Measurements from ENCODE around the gene SELENOO.

DNA sequence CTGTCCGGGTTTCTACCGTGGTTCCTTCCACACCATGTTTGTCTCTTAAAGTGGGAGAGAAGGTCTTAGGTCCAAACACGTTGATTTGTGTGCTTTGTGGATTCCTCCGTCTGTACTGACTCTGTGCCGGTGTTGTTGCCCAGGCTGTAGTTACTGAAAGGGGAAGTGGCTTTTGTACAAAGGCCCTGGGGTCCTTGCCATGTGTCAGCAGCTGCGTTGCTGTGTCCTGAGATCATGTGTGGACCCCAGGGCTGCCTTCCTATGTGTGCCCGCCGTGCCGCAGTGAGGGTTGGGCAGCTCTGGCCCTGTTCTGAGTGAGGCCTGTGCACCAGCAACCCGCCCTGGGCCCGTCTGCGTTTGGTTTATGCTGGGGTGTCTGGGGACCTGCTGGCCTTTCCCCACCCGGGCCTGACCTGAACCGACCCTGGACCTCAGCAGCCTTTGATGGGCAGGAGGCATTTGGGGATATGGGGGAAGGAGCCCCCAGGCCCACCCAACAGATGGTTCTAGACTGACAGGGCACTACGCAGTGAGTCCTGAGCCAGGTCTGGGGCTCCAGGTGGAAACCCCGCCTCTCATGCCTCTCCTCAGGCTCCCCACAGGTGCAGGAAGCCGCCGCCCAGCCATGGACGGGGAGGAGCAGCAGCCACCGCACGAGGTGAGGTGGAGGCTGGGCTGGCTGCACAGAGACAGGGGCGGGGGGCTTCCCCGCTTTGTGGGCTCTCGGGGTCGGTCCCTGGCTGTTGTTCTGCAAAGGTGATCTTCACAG, 8.2 kb upstream of the SELENOO start:
- TF ChIP-seq POLR2A (IDR thresholded peaks at IDR 0.05; ENCODE audit: low read length) = no peak
- TF ChIP-seq GATA1 (IDR thresholded peaks at IDR 0.05; ENCODE audit: low read depth, low read length) = no peak

Data from erythroblast (primary cell).